Retinal pigment epithelial cell (primary cell): ENCODE results near the gene SLC9A1.

Source experiments
- DNase-seq: peaks from one replicate; pipeline ENCODE4 v3.0.0-alpha.2; 2010; ENCODE audit warnings: low read depth
- H3K4me3 ChIP-seq: 2 replicates; pipeline ENCODE4 v1.5.1; 2011; ENCODE audit warnings: mild to moderate bottlenecking, low read length, control low read depth, moderate library complexity
- CTCF ChIP-seq: conservative IDR thresholded peaks from 2 replicates; pipeline ENCODE4 v1.5.1; 2011; ENCODE audit warnings: low read depth, low read length, control low read depth, inconsistent platforms

Gene SLC9A1

GRCh38 chr1:27065999-27066630 lies 88.8 kb downstream of the SLC9A1 start:
- no peak for TF ChIP-seq CTCF
- DNase-seq = no peak
- H3K4me3 ChIP-seq = no peak overlapping the region

- no peak for DNase-seq
These were observed 94.0 kb downstream of the SLC9A1 start for GRCh38 chr1:27060891-27061290.

GRCh38 chr1:27058966-27059669 lies 95.8 kb downstream of the SLC9A1 start:
- no peak for DNase-seq
- TF ChIP-seq CTCF = no peak
- H3K4me3 ChIP-seq = no peak overlapping the region

More at GRCh38 chr1:27060891-27061290, 94.0 kb downstream of the SLC9A1 start:
- H3K4me3 ChIP-seq = no peak overlapping the region
- TF ChIP-seq CTCF = no peak

- H3K4me3 ChIP-seq = no peak overlapping the region
- no peak for DNase-seq
- TF ChIP-seq CTCF = no peak
These were observed 96.9 kb downstream of the SLC9A1 start for GRCh38 chr1:27057801-27058625.

- no peak for TF ChIP-seq CTCF
- no peak for DNase-seq
- no peak overlapping the region for H3K4me3 ChIP-seq
These were observed 97.5 kb downstream of the SLC9A1 start for GRCh38 chr1:27057389-27057788.

- TF ChIP-seq CTCF = no peak
- DNase-seq = no peak
- no peak overlapping the region for H3K4me3 ChIP-seq
These were observed 100.8 kb downstream of the SLC9A1 start for GRCh38 chr1:27053977-27054753.
